ENCODE data around the gene ZBTB42. TPM values are rescaled to one million over a fixed set of nuclear protein-coding genes. Genes with fewer than 3 reads are reported as not detected.

The ZBTB42 gene
- total RNA-seq, 2 donors from 2014 or later: 8.5 to 9.0 TPM

GRCh38 chr14:104784218-104784568, 16.7 kb upstream of the ZBTB42 start:
- Histone ChIP-seq H3K4me3 (no peak overlapping the region), H3K36me3 (peaks cover 17% of the 10 kb centered on the region), H3K27me3 (no peaks in the 10 kb centered on the region), H3K4me1 (peaks cover 0 to 25% of the 10 kb centered on the region in 2 donors), H3K9me3 (no peaks in the 10 kb centered on the region), H3K27ac (no peak overlapping the region)
- DNase-seq (ENCODE audit: low spot score): no peak
- TF ChIP-seq CTCF (IDR thresholded peaks at IDR 0.05): no peak

GRCh38 chr14:104784846-104785707, 15.8 kb upstream of the ZBTB42 start:
- H3K4me1 ChIP-seq: peaks cover 0 to 25% of the 10 kb centered on the region in 2 donors
- peaks cover 10% of the 10 kb centered on the region for H3K36me3 ChIP-seq
- H3K27ac ChIP-seq: no peak overlapping the region
- TF ChIP-seq CTCF (IDR thresholded peaks at IDR 0.05): no peak
- no peak for DNase-seq (ENCODE audit: low spot score)
- no peak overlapping the region for H3K4me3 ChIP-seq
- H3K27me3 ChIP-seq: no peaks in the 10 kb centered on the region
- H3K9me3 ChIP-seq: no peaks in the 10 kb centered on the region

GRCh38 chr14:104785708-104786080, 15.2 kb upstream of the ZBTB42 start:
- no peak for TF ChIP-seq CTCF (IDR thresholded peaks at IDR 0.05)
- no peak for DNase-seq (ENCODE audit: low spot score)
- Histone ChIP-seq H3K36me3 (peaks cover 10% of the 10 kb centered on the region), H3K4me3 (no peak overlapping the region), H3K27ac (no peak overlapping the region), H3K27me3 (no peaks in the 10 kb centered on the region), H3K4me1 (peaks cover 0 to 25% of the 10 kb centered on the region in 2 donors), H3K9me3 (no peaks in the 10 kb centered on the region)

GRCh38 chr14:104786091-104786586, 14.8 kb upstream of the ZBTB42 start:
- H3K27me3 ChIP-seq: no peaks in the 10 kb centered on the region
- no peak overlapping the region for H3K4me3 ChIP-seq
- peaks cover 0 to 25% of the 10 kb centered on the region in 2 donors for H3K4me1 ChIP-seq
- H3K9me3 ChIP-seq: no peaks in the 10 kb centered on the region
- no peak overlapping the region for H3K27ac ChIP-seq
- DNase-seq (ENCODE audit: low spot score): no peak
- peaks cover 13% of the 10 kb centered on the region for H3K36me3 ChIP-seq
- TF ChIP-seq CTCF (IDR thresholded peaks at IDR 0.05): no peak

- TF ChIP-seq CTCF (IDR thresholded peaks at IDR 0.05): no peak
- no peak overlapping the region for H3K27ac ChIP-seq
- no peak for DNase-seq (ENCODE audit: low spot score)
- no peaks in the 10 kb centered on the region for H3K27me3 ChIP-seq
- no peaks in the 10 kb centered on the region for H3K9me3 ChIP-seq
- no peak overlapping the region for H3K4me3 ChIP-seq
- H3K4me1 ChIP-seq: peaks cover 0 to 30% of the 10 kb centered on the region in 2 donors
- peaks cover 18% of the 10 kb centered on the region for H3K36me3 ChIP-seq
These were observed 13.9 kb upstream of the ZBTB42 start for GRCh38 chr14:104786726-104787675.
